ENCODE results near the gene PNPLA7. TPM values are rescaled to one million over a fixed set of nuclear protein-coding genes. Genes with fewer than 3 reads are reported as not detected.
A peak's percentile ranks its signal among the peaks of the same experiment; 100 is the strongest.
"Not testable (repeated sequence)": the region's sequence is repeated elsewhere in the genome, so short reads cannot be mapped to it uniquely, and the experiment has no call there.

The PNPLA7 gene
- total RNA-seq, 1 donor from 2014 or later = 0.82 TPM

DNA sequence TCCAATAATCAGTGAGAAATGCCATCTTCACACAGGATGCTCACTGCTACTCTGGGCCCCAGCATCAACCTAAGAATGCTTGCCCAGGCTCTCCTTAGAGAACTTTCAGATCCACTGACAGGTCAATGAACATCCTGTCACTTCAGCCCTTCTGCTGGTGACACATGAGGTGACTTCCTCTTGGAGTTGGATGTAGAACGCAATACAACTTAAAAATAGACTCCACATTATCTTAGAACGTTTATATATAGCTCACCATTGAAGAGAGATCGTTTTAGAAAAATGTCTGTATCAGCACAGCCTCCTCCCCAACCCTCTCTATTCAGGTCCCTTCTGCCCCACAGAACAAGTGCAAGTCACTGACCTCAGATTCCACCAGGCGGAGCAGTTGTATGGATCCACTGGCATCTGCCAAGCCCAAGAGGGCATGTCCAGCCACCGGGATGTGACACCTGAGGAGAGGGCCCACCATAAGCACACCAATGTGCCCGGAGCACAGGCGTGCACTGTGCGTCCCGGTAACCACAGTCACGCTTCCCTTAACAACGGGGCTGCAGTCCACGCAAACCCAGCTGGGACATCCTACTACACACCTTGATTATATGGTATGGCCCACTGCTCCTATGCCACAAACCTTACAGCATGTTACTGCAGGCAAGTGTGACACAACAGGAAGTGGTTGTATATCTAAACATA, 25.7 kb upstream of the PNPLA7 start:
- no peak for FAIRE-seq
- no peak for DNase-seq (ENCODE audit: low spot score in 2 of 2)

DNA sequence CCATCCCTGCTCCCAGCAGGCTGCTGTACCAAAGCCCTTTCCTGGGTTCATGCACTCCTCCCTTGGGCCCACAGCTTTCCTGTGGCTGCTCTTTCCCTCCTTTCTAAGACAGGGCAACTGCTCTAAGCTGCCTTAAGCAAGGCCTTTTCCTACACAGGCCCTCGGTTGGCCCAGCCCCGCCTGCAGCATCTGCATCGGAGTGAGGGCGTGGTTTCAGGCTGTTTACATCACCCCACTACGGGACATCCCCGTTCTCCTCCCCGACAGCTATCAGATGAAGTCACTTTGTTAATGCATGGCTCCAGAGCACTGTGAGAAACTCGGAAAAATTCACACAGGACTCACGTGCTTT, 25.1 kb upstream of the PNPLA7 start:
- FAIRE-seq (no peak), DNase-seq (ENCODE audit: low spot score in 2 of 2) (no peak)

GRCh38 chr9:137574192-137574591, 24.0 kb upstream of the PNPLA7 start:
- no peak for DNase-seq (ENCODE audit: low spot score in 2 of 2)
- FAIRE-seq = no peak

DNA sequence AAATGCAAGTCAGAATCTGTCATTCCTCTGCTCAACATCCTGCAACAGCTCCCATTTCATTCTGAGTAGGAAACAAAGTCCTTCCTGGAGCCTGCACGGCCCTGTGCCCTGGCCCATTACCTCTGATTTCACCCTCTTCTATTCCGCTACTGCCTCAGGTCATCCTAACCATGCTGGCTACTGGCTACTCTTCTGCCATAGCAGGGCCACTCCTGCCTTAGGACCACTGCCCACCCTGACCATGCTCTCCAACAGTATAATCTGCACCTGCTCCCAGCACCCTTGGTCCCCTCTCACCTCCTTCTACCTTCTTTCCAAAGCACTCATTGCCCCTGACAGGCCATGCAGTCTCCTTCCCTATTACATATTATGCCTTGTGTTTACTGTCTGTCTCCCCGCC, 20.4 kb upstream of the PNPLA7 start:
- DNase-seq (ENCODE audit: low spot score in 2 of 2) (no peak), FAIRE-seq (no peak)

DNA sequence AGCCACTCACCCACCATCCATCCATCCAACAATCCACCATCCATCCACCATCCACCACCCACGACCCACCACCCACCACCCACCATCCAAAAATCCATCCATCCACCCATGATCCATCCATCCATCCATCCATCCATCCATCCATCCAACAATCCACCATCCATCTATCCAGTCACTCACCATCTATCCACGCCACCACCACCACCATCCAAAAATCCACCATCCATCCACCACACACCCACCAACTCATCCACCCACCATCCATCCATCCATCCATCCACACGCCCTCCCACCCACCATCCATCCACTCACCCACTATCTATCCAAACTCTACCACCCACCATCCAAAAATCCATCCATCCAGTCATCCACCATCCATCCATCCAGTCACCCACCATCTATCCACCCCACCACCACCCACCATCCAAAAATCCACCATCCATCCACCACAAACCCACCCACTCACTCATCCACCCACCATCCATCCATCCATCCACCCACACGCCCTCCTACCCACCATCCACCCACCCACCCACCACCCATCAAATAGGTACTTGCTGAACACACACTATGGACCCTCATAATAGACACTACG, 19.5 kb upstream of the PNPLA7 start:
- no peak for DNase-seq (ENCODE audit: low spot score in 2 of 2)
- FAIRE-seq = no peak

- DNase-seq (ENCODE audit: low spot score in 2 of 2); FAIRE-seq: not testable (repeated sequence)
Observed at GRCh38 chr9:137568445-137568844, 18.2 kb upstream of the PNPLA7 start.

GRCh38 chr9:137564817-137565411, 14.7 kb upstream of the PNPLA7 start:
- no peak for DNase-seq (ENCODE audit: low spot score in 2 of 2)
- no peak for FAIRE-seq

- no peak for FAIRE-seq
- DNase-seq (ENCODE audit: low spot score in 2 of 2) = no peak
Observed at GRCh38 chr9:137564134-137564533, 13.9 kb upstream of the PNPLA7 start.

DNA sequence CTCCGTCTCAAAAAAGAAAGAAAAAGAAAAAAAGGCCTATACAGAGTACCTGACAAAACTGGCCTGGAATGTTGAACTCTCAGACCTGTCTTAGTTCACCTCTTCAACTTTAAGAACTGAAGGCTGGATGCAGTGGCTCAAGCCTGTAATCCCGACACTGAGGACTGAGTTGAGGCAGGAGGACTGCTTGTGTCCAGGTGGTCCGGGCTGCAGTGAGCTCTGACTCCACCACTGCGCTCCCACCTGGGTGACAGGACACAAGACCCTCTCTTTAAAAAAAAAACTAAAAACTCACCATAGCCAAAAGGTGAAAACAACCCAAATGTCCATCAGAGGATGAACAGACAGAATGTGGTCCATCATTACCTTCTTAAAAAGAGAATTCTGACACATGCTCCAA, 7.9 kb upstream of the PNPLA7 start:
- no peak for DNase-seq (ENCODE audit: low spot score in 2 of 2)
- no peak for FAIRE-seq

GRCh38 chr9:137556069-137556838, 6.1 kb upstream of the PNPLA7 start:
- DNase-seq (ENCODE audit: low spot score in 2 of 2) = no peak
- no peak for FAIRE-seq

DNA sequence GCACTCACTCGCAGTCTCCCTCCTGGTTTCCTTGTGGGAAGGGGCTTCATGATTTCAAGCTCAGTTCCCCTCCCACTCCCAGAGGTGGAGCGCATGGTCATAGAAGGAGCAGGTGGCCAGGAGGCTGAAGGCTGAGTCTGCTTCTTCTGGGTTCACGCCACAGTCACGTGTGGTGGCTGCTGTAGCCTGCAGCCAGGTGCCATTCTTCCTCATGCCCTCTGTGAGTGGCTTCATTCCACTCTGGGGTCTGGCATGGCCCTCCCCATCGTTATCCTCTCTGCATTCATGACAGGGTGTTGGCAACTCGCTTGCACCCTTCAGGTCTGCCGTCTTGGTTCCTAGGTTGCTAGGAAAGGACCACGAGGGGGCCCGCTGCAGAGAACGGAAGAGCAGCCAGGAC, 5.0 kb upstream of the PNPLA7 start:
- no peak for FAIRE-seq
- no peak for DNase-seq (ENCODE audit: low spot score in 2 of 2)

GRCh38 chr9:137554349-137554748, 4.1 kb upstream of the PNPLA7 start:
- no peak for FAIRE-seq

DNA sequence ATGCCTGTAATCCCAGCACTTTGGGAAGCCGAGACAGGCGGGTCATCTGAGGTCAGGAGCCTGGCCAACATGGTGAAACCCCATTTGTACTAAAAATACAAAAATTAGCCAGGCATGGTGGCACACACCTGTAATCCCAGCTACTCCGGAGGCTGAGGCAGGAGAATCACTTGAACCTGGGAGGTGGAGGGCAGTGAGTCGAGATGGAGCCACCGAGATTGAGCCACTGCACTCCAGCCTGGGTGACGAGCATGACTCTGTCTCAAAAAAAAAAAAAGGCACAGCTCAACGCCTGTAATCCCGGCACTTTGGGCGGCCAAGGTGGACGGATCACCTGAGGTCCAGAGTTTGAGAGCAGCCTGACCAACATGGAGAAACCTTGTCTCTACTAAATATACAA, 3.5 kb upstream of the PNPLA7 start:
- FAIRE-seq = not testable (repeated sequence)

More at GRCh38 chr9:137554349-137554748, 4.1 kb upstream of the PNPLA7 start:
- DNase-seq (ENCODE audit: low spot score in 2 of 2) = no peak

DNA sequence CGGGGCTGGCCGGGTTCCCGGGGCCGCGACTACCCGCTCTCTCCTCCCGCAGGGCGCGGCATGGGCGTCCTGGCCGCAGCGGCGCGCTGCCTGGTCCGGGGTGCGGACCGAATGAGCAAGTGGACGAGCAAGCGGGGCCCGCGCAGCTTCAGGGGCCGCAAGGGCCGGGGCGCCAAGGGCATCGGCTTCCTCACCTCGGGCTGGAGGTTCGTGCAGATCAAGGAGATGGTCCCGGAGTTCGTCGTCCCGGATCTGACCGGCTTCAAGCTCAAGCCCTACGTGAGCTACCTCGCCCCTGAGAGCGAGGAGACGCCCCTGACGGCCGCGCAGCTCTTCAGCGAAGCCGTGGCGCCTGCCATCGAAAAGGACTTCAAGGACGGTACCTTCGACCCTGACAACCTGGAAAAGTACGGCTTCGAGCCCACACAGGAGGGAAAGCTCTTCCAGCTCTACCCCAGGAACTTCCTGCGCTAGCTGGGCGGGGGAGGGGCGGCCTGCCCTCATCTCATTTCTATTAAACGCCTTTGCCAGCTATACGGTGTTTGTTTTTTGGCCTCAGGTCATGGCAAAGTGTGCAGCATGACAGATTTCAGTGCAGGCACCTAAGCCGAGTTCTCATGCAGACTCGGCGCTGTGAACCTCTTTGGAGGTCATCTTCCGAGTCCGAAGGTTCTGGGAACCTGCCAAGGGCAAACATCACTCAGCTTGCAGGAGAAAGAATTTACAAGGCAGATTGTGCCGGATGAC, 2.0 kb upstream of the PNPLA7 start:
- DNase-seq (ENCODE audit: low spot score in 2 of 2) (peak in 1 of 2 donors; percentile 35), FAIRE-seq (no peak)

More for the DNA sequence above, 3.5 kb upstream of the PNPLA7 start:
- not testable (repeated sequence) for DNase-seq (ENCODE audit: low spot score in 2 of 2)

GRCh38 chr9:137551264-137552021, 1.2 kb upstream of the PNPLA7 start, which contains the start of gene MRPL41:
MRPL41 (plus strand) TSS chr9:137551879; CDS start chr9:137552082, 203 bp downstream.
- FAIRE-seq (no peak), DNase-seq (ENCODE audit: low spot score in 2 of 2) (peak; percentile 97 to 98)

DNA sequence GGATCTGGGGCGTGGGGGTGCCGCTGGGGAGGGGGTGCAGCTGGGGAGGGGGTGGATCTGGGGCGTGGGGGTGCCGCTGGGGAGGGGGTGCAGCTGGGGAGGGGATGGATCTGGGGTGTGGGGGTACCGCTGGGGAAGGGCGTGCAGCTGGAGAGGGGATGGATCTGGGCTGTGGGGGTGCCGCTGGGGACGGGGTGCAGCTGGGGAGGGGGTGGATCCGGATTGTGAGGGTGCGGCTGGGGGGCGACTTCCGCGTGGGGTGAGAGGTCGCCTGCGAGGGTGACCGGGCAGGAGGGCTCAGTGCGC, 709 bp upstream of the PNPLA7 start:
- not testable (repeated sequence) for FAIRE-seq; DNase-seq (ENCODE audit: low spot score in 2 of 2)

DNA sequence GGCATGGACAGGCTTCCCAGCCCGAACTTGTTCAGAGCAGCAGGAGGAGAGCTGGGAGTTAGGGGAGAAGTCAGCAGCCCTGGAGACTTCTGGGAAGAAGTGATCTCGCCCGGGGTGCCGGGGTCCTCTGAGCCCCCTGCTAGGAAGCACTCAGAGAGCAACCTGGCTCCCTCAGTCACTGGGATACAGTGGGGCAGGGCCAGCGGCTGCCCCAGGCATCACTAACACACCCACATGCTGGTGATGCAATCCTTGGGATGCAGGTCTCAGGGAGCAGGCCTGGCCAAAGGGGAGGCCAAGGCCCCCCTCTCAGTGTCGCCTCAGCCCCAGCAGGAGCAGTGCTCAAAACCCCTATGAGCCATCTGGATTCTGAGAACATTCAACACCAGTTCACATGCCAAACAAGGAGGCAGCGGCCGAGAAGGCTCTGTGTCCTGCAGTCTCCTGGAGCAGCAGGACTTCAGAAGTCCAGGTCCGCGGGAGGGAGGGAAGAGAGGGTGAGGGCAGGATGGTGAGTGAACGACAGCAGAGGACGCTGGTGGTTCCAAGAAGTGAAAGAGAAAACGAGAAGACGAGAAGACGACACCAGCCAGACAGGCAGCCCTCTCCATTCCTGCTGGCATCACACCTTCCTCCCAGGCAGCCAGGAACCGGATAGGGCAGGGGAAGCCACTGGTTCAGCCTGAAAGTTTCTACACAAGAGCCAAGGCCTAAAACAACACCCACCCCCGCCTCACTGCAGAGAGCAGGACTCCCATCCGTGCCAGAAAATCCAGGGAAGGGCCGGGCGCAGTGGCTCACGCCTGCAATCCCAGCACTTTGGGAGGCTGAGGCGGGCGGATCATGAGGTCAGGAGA, 2.3 kb downstream of the PNPLA7 start:
- DNase-seq (ENCODE audit: low spot score in 2 of 2) (no peak), FAIRE-seq (no peak)

DNA sequence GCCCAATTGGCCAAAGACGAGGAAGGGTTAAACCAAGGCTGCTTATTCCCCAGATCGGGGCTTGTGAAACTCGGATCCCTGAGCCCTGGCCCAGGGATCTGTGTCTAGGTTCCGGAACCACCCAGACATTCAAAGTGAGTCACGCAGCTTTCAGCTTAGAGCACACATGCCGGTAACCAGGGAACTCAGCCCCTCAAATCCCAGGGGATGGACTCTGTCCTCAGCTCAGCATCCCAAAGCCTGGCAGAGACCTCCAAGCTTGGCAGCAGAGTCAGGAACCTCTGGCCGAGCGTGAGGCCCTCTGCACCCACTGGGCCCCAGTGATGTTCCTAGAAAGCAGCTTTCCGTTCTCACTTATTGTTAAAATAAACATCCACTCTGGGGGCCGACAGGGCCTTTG, 5.1 kb downstream of the PNPLA7 start:
- DNase-seq (ENCODE audit: low spot score in 2 of 2) = no peak
- no peak for FAIRE-seq
